ENCODE data around the gene PTPN14.

- TF ChIP-seq CTCF (conservative IDR thresholded peaks at IDR 0.05): no peak
- no peak for TF ChIP-seq ZFX (IDR thresholded peaks at IDR 0.05)
Observed at GRCh38 chr1:214360116-214360515, 191.3 kb downstream of the PTPN14 start.

Measured in C4-2B (cell line).